ENCODE results near the gene TFDP2. TPM values are rescaled to one million over a fixed set of nuclear protein-coding genes. Genes with fewer than 3 reads are reported as not detected.

The TFDP2 gene
- total RNA-seq, 1 experiment from 2014 or later: 48.2 TPM

GRCh38 chr3:141900343-141900742 is 249.0 kb downstream of the TFDP2 start:
- Histone ChIP-seq H3K9me2 (ENCODE audit: insufficient read depth) (no peaks in the 10 kb centered on the region), H3F3A (ENCODE audit: insufficient read depth, low read depth) (no peaks in the 10 kb centered on the region; the same call in none of the 2 replicates), H3K9me3 (ENCODE audit: insufficient read depth, low read depth) (peaks cover 18% of the 10 kb centered on the region), H3K4me2 (no peak overlapping the region), H3K27ac (no peak overlapping the region), H3K36me3 (ENCODE audit: low read depth) (peaks cover 24% of the 10 kb centered on the region), H4K20me1 (ENCODE audit: insufficient read depth) (no peaks in the 10 kb centered on the region), H3K4me3 (no peak overlapping the region), H2AFZ (no peak overlapping the region), H3K79me2 (ENCODE audit: low read depth) (peaks cover 19% of the 10 kb centered on the region), H3K4me1 (replicated peaks; ENCODE audit: insufficient read depth) (no peaks in the 10 kb centered on the region), H3K27me3 (ENCODE audit: insufficient read depth, low read depth) (no peaks in the 10 kb centered on the region)
- no TSS peak for BruUV-seq (replicated peaks)
- intact Hi-C loops (cut with micrococcal nuclease; ENCODE audit: unreplicated experiment): no loop called here
- POLR2A ChIA-PET (ENCODE audit: unreplicated experiment): interaction anchor here (0.6 kb wide), 1 partner anchor 24 kb away, joined by 6 read pairs; the partner anchor contains the start of gene ATP1B3
- TF ChIP-seq EZH2 (IDR thresholded peaks at IDR 0.05; ENCODE audit: low read depth) (no peak), CTCF (conservative IDR thresholded peaks at IDR 0.05) (no peak)
- CTCF ChIA-PET: no interaction called here
- no peak for DNase-seq

DNA sequence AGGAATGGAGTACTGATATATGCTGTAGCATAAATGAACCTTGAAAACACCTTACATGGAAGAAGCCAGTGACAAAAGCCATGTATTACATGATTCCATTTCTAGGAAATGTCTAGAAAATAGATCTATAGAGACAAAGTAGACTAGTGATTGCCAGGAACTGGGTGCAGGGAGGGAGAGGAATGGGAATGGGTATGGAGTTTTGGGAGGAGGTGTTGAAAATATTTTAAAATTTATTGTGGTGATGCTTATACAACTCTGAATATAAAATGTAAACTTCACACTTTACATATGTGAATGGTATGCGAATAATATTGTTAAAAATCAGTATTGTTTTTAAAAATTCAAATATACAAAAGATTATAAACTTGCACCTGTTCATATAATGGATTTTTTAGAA is 250.4 kb downstream of the TFDP2 start:
- no peaks in the 10 kb centered on the region for H3K27me3 ChIP-seq (ENCODE audit: insufficient read depth, low read depth)
- H3K4me2 ChIP-seq: no peak overlapping the region
- intact Hi-C loops (cut with micrococcal nuclease; ENCODE audit: unreplicated experiment): no loop called here
- BruUV-seq (replicated peaks): no TSS peak
- H3F3A ChIP-seq (ENCODE audit: insufficient read depth, low read depth): peaks cover 6% of the 10 kb centered on the region
- H4K20me1 ChIP-seq (ENCODE audit: insufficient read depth): peaks cover 7% of the 10 kb centered on the region; the same call in 1 of the 2 replicates
- H3K9me2 ChIP-seq (ENCODE audit: insufficient read depth): no peaks in the 10 kb centered on the region
- peaks cover 18% of the 10 kb centered on the region for H3K9me3 ChIP-seq (ENCODE audit: insufficient read depth, low read depth)
- peaks cover 26% of the 10 kb centered on the region for H3K79me2 ChIP-seq (ENCODE audit: low read depth)
- ChIA-PET CTCF (no interaction called here), POLR2A (ENCODE audit: unreplicated experiment) (no interaction called here)
- no peak overlapping the region for H3K27ac ChIP-seq
- TF ChIP-seq EZH2 (IDR thresholded peaks at IDR 0.05; ENCODE audit: low read depth) (no peak), CTCF (conservative IDR thresholded peaks at IDR 0.05) (no peak)
- DNase-seq: no peak
- peaks cover 27% of the 10 kb centered on the region for H3K36me3 ChIP-seq (ENCODE audit: low read depth)
- H3K4me1 ChIP-seq (replicated peaks; ENCODE audit: insufficient read depth): peaks cover 8% of the 10 kb centered on the region; the same call in 1 of the 2 replicates
- H2AFZ ChIP-seq: no peak overlapping the region
- H3K4me3 ChIP-seq: no peak overlapping the region

DNA sequence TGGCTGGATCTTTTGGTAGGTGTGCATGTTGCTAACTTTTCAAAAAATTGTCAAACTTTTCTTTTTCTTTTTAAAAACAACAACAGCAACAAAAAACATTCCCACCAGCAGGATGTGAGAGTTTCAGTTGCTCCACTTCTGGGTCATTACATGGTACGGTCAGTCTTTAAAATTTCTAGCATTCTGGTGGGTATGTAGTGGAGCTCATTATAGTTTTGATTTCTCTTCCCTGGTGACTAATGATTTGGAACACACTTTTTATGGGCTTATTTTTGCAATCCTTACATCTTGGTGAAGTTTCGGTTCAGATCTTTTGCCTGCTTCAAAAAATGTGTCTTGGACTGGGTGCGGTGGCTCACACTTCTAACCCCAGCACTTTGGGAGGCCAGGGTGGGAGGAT is 253.6 kb downstream of the TFDP2 start:
- no peak overlapping the region for H3K27ac ChIP-seq
- CTCF ChIA-PET: interaction anchor here (0.6 kb wide), 1 partner anchor 145 kb away, joined by 3 read pairs; no protein-coding TSS in a partner anchor
- POLR2A ChIA-PET (ENCODE audit: unreplicated experiment): no interaction called here
- no peaks in the 10 kb centered on the region for H3K27me3 ChIP-seq (ENCODE audit: insufficient read depth, low read depth)
- peaks cover 53% of the 10 kb centered on the region for H3K79me2 ChIP-seq (ENCODE audit: low read depth)
- H4K20me1 ChIP-seq (ENCODE audit: insufficient read depth): peaks cover 7% of the 10 kb centered on the region; the same call in 1 of the 2 replicates
- TF ChIP-seq CTCF (conservative IDR thresholded peaks at IDR 0.05) (no peak), EZH2 (IDR thresholded peaks at IDR 0.05; ENCODE audit: low read depth) (no peak)
- peaks cover 27% of the 10 kb centered on the region for H3K36me3 ChIP-seq (ENCODE audit: low read depth)
- H3K9me3 ChIP-seq (ENCODE audit: insufficient read depth, low read depth): peaks cover 18% of the 10 kb centered on the region
- no peak overlapping the region for H2AFZ ChIP-seq
- BruUV-seq (replicated peaks): no TSS peak
- no peak overlapping the region for H3K4me2 ChIP-seq
- H3K4me3 ChIP-seq: no peak overlapping the region
- no peak for DNase-seq
- no peaks in the 10 kb centered on the region for H3K9me2 ChIP-seq (ENCODE audit: insufficient read depth)
- peaks cover 10% of the 10 kb centered on the region for H3F3A ChIP-seq (ENCODE audit: insufficient read depth, low read depth)
- intact Hi-C loops (cut with micrococcal nuclease; ENCODE audit: unreplicated experiment): no loop called here
- H3K4me1 ChIP-seq (replicated peaks; ENCODE audit: insufficient read depth): peaks cover 8% of the 10 kb centered on the region; the same call in 1 of the 2 replicates
